ENCODE data around the gene ZNF699. TPM values are rescaled to one million over a fixed set of nuclear protein-coding genes. Genes with fewer than 3 reads are reported as not detected.
"Not testable (repeated sequence)": the region's sequence is repeated elsewhere in the genome, so short reads cannot be mapped to it uniquely, and the experiment has no call there.

ZNF699 gene
- total RNA-seq, 1 donor from 2014 or later = 2.7 TPM

GRCh38 chr19:9296336-9296735, 13.3 kb downstream of the ZNF699 start:
- intact Hi-C loops (cut with micrococcal nuclease) = no loop called here
- no peak for ATAC-seq
- DNase-seq = no peak

- intact Hi-C loops (cut with micrococcal nuclease) = no loop called here
- no peak for DNase-seq
- no peak for ATAC-seq
Measured at GRCh38 chr19:9295411-9295849, 14.2 kb downstream of the ZNF699 start.

- intact Hi-C loops (cut with micrococcal nuclease) = no loop called here
- no peak for DNase-seq
- ATAC-seq = no peak
Measured at GRCh38 chr19:9289231-9289884, 20.3 kb downstream of the ZNF699 start.

- intact Hi-C loops (cut with micrococcal nuclease) = not testable (repeated sequence)
Measured at GRCh38 chr19:9283485-9283884, 26.2 kb downstream of the ZNF699 start.

GRCh38 chr19:9251236-9251635, 58.4 kb downstream of the ZNF699 start:
- ATAC-seq (no peak), DNase-seq (no peak)

More at GRCh38 chr19:9283485-9283884, 26.2 kb downstream of the ZNF699 start:
- not testable (repeated sequence) for ATAC-seq, DNase-seq

GRCh38 chr19:9250630-9251029, 59.0 kb downstream of the ZNF699 start, which contains the start of gene OR7E24:
Gene OR7E24 (plus strand): TSS chr19:9250930. CDS start chr19:9251044, 114 bp downstream.
- ATAC-seq (no peak), DNase-seq (no peak)
- intact Hi-C loops (cut with micrococcal nuclease) = no loop called here

More at GRCh38 chr19:9251236-9251635, 58.4 kb downstream of the ZNF699 start:
- intact Hi-C loops (cut with micrococcal nuclease) = no loop called here

Other genes starting within 250 kb of the ZNF699 start
- gene OR1M1, start 222.8 kb downstream of the ZNF699 start, total RNA-seq = not detected
- gene OR7G2, start 202.4 kb downstream of the ZNF699 start, total RNA-seq = not detected
- gene OR7G1, start 194.1 kb downstream of the ZNF699 start, total RNA-seq = not detected
- not detected for gene OR7G3, start 182.9 kb downstream of the ZNF699 start, total RNA-seq
- 13.0 TPM for gene ZNF317, start 169.4 kb downstream of the ZNF699 start, total RNA-seq
- gene OR7D2, start 130.9 kb downstream of the ZNF699 start, total RNA-seq = 0.07 TPM
- not detected for gene OR7D4, start 90.2 kb downstream of the ZNF699 start, total RNA-seq
- not detected for gene OR7E24, start 58.9 kb downstream of the ZNF699 start, total RNA-seq
- 17.4 TPM for gene ZNF559, start 14.3 kb upstream of the ZNF699 start, total RNA-seq
- 3.8 TPM for gene ZNF177, start 53.2 kb upstream of the ZNF699 start, total RNA-seq
- 7.9 TPM for gene ZNF266, start 125.7 kb upstream of the ZNF699 start, total RNA-seq
- not detected for gene ZNF560, start 188.8 kb upstream of the ZNF699 start, total RNA-seq
- 14.6 TPM for gene ZNF426, start 228.8 kb upstream of the ZNF699 start, total RNA-seq